ENCODE data around the gene RANBP10. TPM values are rescaled to one million over a fixed set of nuclear protein-coding genes. Genes with fewer than 3 reads are reported as not detected.

RANBP10 gene
- total and polyA plus RNA-seq, 10 of the 15 experiments (the other 5 are each of a cell fraction or from before 2014, with no cell fraction given), result 1.2 to 20.4 (median 10.8) TPM

GRCh38 chr16:67699265-67699664 is 107.1 kb downstream of the RANBP10 start:
- BruUV-seq (replicated peaks), result no TSS peak
- SMC1A ChIA-PET (ENCODE audit: uncharacterized antibody, unreplicated experiment), result no interaction called here
- intact Hi-C loops (cut with micrococcal nuclease; ENCODE audit: unreplicated experiment) (no loop called here), in situ Hi-C loops (cut with MboI) (no loop called here)
- H3K27ac ChIP-seq (ENCODE audit: control insufficient read depth, insufficient read depth), result no peak overlapping the region
- ATAC-seq (no peak), FAIRE-seq (no peak), DNase-seq (ENCODE audit: low read depth, low spot score) (no peak)
- H3K27me3 ChIP-seq (replicated peaks in 1 of 2; ENCODE audit: control insufficient read depth in 2 of 2, insufficient read depth in 2 of 2, low read length in 1 of 2), result no peaks in the 10 kb centered on the region
- no peaks in the 10 kb centered on the region for H3K4me1 ChIP-seq (ENCODE audit: control insufficient read depth, insufficient read depth, low read length)
- CTCF ChIA-PET, result no interaction called here
- no peak for TF ChIP-seq USF2 (IDR thresholded peaks at IDR 0.05; ENCODE audit: borderline replicate concordance, low read depth, low read length)
- no peak for TF ChIP-seq NFIC (IDR thresholded peaks at IDR 0.05; ENCODE audit: low read depth, low read length)
- TF ChIP-seq MEF2B (IDR thresholded peaks at IDR 0.05; ENCODE audit: partially characterized antibody, poor library complexity, severe bottlenecking), result no peak
- TF ChIP-seq NR2C1 (IDR thresholded peaks at IDR 0.05), result no peak
- no peak for TF ChIP-seq CEBPB (IDR thresholded peaks at IDR 0.05; ENCODE audit: borderline replicate concordance in 1 of 2, low read depth in 2 of 2, low read length in 2 of 2)
- no peak overlapping the region for H3K4me3 ChIP-seq
- H3K4me2 ChIP-seq (ENCODE audit: control insufficient read depth, insufficient read depth), result no peak overlapping the region
- no peak overlapping the region for H3K9ac ChIP-seq (ENCODE audit: control insufficient read depth, insufficient read depth, low read length)
- WGBS (ENCODE audit: insufficient coverage, insufficient replicate concordance, low lambda C conversion rate, missing lambda C conversion rate), result 96% methylated on average over 7 of the region's 7 CpGs
- H3K79me2 ChIP-seq (ENCODE audit: control insufficient read depth, insufficient read depth, low read length), result no peaks in the 10 kb centered on the region
- no peak overlapping the region for H2AFZ ChIP-seq (ENCODE audit: control insufficient read depth, low read depth, low read length)
- RAD21 ChIA-PET (ENCODE audit: unreplicated experiment), result no interaction called here
- H3K9me3 ChIP-seq (replicated peaks; ENCODE audit: control insufficient read depth, insufficient read depth, low read length), result no peaks in the 10 kb centered on the region; the same call in 2 of the 3 replicates
- H4K20me1 ChIP-seq (ENCODE audit: control insufficient read depth, insufficient read depth), result no peaks in the 10 kb centered on the region
- POLR2A ChIA-PET, result no interaction called here
- H3K36me3 ChIP-seq (ENCODE audit: control insufficient read depth in 2 of 2, insufficient read depth in 2 of 2, low read length in 1 of 2), result peaks cover 0 to 3% of the 10 kb centered on the region in 2 experiments; a peak in 3 of 4 replicates

DNA sequence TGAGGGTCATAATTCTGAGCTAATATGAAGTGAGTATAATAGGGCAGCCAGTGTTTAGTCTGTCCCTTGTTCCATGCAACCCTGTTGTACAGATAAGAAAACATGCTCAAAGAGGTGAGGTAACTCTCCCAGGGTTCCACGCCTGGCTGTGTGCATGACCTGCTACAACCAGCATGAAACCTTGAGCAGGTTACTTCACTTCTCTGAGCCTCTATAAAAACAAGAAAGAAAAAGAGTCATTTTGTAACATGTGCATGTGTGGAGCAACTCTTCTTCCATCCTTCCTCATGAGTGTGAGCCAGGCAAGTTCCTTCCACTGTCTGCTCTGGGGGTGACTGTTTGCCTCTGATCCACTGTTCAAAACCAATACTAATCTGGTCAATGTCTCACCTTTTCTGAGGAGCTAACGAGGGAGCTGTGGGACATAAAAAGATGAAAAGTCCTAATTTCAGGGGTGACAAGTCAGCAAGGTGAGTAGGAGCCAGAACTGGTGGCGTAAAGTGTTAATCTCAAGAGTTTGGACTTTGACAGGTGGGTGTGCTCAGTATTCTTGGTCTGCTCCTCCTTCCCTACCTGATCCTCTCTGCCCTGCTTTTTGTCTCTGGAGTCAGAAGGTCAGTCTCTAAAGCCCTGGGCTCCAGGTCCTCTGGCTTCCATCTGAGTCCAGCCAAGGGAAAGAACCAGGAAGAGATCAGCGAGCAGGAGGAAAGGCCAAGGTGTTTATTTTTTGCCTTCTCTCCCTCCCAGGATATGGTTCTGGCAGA is 108.8 kb downstream of the RANBP10 start:
- Histone ChIP-seq H3K4me1 (ENCODE audit: control insufficient read depth, insufficient read depth, low read length) (no peaks in the 10 kb centered on the region), H3K4me3 (no peak overlapping the region), H3K4me2 (ENCODE audit: control insufficient read depth, insufficient read depth) (no peak overlapping the region), H3K79me2 (ENCODE audit: control insufficient read depth, insufficient read depth, low read length) (no peaks in the 10 kb centered on the region), H3K27ac (ENCODE audit: control insufficient read depth, insufficient read depth) (no peak overlapping the region), H3K36me3 (ENCODE audit: control insufficient read depth in 2 of 2, insufficient read depth in 2 of 2, low read length in 1 of 2) (peaks cover 0 to 3% of the 10 kb centered on the region in 2 experiments; a peak in 3 of 4 replicates), H3K27me3 (replicated peaks in 1 of 2; ENCODE audit: control insufficient read depth in 2 of 2, insufficient read depth in 2 of 2, low read length in 1 of 2) (no peaks in the 10 kb centered on the region), H4K20me1 (ENCODE audit: control insufficient read depth, insufficient read depth) (no peaks in the 10 kb centered on the region), H3K9ac (ENCODE audit: control insufficient read depth, insufficient read depth, low read length) (no peak overlapping the region), H2AFZ (ENCODE audit: control insufficient read depth, low read depth, low read length) (no peak overlapping the region), H3K9me3 (replicated peaks; ENCODE audit: control insufficient read depth, insufficient read depth, low read length) (no peaks in the 10 kb centered on the region; the same call in 2 of the 3 replicates)
- WGBS (ENCODE audit: insufficient coverage, insufficient replicate concordance, low lambda C conversion rate, missing lambda C conversion rate), result 99% methylated on average over 4 of the region's 4 CpGs
- no TSS peak for BruUV-seq (replicated peaks)
- ChIA-PET POLR2A (no interaction called here), RAD21 (ENCODE audit: unreplicated experiment) (no interaction called here), CTCF (no interaction called here), SMC1A (ENCODE audit: uncharacterized antibody, unreplicated experiment) (interaction anchor here (0.5 to 1.6 kb wide), 3 partner anchors 12 to 25 kb away, joined by 3 to 4 read pairs (median 3); no protein-coding TSS in a partner anchor)
- intact Hi-C loops (cut with micrococcal nuclease; ENCODE audit: unreplicated experiment), result no loop called here
- FAIRE-seq, result no peak
- ATAC-seq, result no peak
- DNase-seq (ENCODE audit: low read depth, low spot score), result no peak
- TF ChIP-seq HDAC2 (IDR thresholded peaks at IDR 0.05), result no peak
- no peak for TF ChIP-seq ETV6 (conservative IDR thresholded peaks at IDR 0.05 in 1 of 2, IDR thresholded peaks at IDR 0.05 in 1 of 2; ENCODE audit: borderline replicate concordance in 1 of 2, low read depth in 1 of 2)
- in situ Hi-C loops (cut with MboI), result no loop called here
